Fibroblast of skin of right biceps (primary cell): Measurements from ENCODE around the gene SMCR8.
"Not testable (repeated sequence)": the region's sequence is repeated elsewhere in the genome, so short reads cannot be mapped to it uniquely, and the experiment has no call there.

ENCODE experiments used
- DNase-seq: peaks from one replicate; pipeline ENCODE4 v3.0.0-alpha.2; 2013

Gene SMCR8

DNA sequence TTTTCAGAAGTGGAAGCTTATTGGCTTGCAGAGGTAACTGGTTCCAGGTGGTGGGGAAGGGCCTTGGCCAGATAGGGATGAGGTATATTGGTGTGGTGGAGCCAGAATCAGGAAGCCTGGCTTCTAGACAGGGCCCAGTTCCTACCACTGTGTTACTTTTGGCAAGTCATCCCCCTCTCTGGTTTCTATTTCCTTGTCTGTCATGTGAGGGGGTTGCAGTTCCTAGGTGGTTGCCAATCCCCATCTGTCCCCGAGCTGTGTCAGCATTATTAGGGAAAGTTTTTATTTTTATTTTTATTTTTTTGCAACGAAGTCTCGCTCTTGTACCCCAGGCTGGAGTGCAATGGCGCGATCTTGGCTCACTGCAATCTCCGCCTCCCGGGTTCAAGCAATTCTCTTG lies 3.0 kb downstream of the SMCR8 start:
- no peak for DNase-seq

DNA sequence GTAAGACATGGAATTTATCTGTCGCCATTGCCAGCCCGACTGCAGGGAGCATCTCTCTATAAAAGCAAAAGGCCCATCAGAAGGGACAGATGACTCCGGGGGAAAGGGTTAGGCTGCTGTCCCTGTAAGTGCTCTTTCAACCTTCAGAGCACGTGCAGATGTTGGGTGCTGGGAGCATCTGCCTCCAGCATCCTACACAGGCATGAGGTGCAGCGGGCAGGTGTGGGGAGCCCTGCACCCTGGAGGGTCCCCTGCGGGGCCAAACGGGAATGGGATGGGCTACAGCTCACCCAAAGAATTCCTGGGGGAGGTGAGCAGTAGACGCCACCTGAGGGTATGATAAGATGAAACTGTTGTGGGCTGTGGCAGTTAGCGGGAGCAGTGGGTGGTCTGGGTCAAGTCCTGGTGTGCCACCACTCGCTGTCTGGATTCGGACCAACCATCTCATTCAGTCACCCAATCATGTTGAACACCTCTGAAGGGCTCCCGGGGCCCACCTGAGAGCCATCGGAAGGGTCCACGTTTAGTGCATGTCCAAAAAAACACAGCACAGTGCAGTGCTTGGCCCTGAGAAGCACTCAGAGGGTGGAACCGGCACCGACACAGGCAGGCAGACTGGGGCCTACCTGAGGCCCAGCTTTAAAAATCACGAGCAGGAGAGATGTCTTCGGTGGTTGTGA lies 3.8 kb downstream of the SMCR8 start:
- no peak for DNase-seq

- DNase-seq = peak; percentile 51
These were observed 4.6 kb downstream of the SMCR8 start for GRCh38 chr17:18319604-18320256.

DNA sequence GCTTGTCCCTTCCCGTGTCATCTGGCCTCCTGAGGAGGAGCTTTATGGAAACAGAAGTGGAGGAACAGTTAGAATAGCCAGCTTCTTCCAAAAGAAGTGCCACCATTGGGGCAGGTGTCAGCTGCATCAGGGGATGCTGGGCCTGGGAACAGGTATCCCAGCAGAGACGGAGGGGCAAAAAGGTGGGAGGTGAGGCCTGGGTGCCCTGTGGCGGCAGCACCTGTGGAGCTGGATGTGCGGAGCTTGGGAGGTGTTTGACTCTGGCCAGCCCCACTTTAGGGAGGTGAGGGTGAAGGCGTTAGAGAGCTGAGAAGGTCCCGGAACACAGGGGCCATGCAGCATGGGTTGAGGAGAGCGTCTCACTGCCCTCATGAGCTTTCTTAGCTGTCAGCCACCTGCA lies 5.2 kb downstream of the SMCR8 start:
- no peak for DNase-seq

- no peak for DNase-seq
These were observed 6.2 kb downstream of the SMCR8 start for GRCh38 chr17:18321309-18321708.

DNA sequence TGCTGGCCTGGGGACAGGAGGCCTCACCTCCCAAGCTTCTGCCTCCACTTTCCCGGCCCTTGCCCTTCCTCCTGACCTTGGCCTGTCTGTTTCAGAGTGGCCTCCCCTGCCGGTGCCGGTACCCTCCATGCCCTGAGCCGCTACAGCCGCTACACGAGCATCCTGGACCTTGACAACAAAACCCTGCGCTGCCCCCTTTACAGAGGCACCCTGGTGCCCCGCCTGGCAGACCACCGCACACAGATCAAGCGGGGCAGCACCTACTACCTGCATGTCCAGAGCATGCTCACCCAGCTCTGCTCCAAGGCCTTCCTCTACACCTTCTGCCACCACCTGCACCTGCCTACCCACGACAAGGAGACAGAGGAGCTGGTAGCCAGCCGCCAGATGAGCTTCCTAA lies 7.4 kb downstream of the SMCR8 start:
- no peak for DNase-seq

- DNase-seq = no peak
These were observed 7.9 kb downstream of the SMCR8 start for GRCh38 chr17:18323007-18323406.

- no peak for DNase-seq
These were observed 8.5 kb downstream of the SMCR8 start for GRCh38 chr17:18323507-18324139.

GRCh38 chr17:18324140-18325050 lies 9.3 kb downstream of the SMCR8 start:
- DNase-seq = no peak

DNA sequence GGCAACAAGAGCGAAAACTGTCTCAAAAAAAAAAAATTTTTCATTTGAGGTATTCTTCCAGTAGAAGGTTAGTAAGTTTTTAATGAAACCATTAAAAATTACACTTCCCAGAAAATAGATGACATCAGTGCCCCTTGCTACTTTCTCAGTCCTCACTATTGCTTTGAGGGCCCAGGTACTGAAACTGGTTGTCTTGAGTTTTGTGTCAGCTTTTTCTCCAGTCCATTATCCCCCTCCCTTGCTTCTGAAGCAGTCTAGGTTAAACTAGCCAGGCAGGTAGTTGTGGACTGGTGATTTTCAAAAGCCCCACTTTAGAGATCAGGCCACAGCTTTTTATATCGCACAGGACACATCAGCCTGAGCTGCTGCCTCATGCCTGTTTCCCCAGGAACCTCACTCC lies 10.9 kb downstream of the SMCR8 start:
- no peak for DNase-seq

GRCh38 chr17:18326572-18326971 lies 11.5 kb downstream of the SMCR8 start:
- DNase-seq = no peak

DNA sequence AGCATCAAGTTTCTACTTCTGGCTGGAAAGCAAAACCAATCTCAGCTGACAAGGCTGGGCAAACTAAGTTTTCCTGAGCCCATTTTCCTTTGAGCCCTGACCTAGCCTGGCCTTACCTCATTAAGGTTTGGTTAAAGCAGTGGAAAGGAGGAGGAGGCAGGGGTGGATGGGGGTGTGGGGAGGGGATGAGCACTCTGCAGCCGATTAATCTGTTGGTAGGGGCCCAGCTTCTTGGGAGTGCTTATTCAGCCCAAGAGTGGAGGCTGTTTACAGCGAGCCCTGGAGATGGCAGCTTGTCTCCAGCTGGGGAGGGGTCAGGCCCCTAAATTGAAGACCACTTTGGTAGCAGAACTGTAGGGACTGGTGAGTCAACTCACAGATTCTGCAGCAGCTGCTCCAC lies 12.0 kb downstream of the SMCR8 start:
- DNase-seq = no peak

GRCh38 chr17:18327556-18327955 lies 12.5 kb downstream of the SMCR8 start:
- no peak for DNase-seq

GRCh38 chr17:18328643-18329204 lies 13.6 kb downstream of the SMCR8 start:
- DNase-seq = no peak

- no peak for DNase-seq
These were observed 16.8 kb downstream of the SMCR8 start for GRCh38 chr17:18331879-18332278.

DNA sequence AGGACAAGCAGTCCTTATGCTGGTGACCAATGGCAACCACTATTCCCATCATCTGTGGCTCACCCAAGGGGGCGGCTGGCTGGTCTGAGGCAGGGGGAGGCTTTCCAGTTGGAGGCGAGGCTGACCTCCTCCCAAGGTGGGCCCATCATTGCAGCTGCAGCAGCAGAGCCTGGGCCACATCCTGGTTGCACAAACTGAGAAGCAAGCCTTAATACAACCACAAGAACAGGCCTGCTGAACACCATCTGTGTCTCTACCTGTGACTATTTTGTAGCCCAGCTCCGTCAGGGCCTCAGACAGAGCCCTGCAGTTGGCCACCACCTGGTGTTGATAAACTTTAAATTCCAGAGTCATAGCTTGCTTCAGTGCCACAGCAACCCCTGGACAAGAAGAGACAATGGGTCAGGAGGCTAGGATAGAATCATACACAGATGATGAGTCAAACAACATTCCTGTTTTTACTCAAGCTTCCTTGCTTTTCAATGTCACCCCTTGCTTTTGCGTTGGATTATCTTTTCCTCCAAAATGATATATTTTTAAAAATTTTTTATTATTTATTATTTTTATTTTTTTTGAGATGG lies 17.9 kb downstream of the SMCR8 start:
- DNase-seq = no peak

DNA sequence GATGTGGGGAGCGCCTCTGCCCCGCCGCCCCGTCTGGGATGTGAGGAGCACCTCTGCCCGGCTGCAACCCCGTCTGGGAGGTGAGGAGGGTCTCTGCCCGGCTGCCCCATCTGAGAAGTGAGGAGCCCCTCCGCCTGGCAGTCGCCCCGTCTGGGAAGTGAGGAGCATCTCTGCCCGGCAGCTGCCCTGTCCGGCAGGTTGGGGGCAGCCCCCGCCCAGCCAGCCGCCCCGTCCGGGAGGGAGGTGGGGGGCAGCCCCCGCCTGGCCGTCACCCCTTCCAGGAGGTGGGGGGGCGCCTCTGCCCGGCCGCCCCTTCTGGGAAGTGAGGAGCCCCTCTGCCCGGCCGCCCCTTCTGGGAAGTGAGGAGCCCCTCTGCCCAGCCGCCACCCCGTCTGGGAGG lies 23.1 kb downstream of the SMCR8 start:
- DNase-seq = not testable (repeated sequence)

DNA sequence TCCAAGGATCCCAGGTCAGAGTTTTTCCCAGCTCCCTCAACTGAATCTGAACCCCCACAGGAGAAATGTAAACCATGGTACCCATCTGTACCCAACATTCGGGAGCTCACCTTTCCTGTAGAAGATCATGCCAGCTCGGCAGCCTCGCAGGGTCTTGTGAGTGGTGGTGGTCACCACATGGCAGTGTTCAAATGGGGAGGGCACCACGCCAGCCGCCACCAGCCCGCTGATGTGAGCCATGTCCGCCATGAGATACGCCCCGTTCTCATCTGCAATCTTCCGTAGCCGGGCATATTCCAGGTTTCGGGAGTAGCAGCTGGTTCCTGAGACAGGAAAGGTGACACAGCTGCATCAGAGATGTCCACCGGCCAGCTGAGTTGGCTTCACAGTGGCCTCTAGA lies 24.8 kb downstream of the SMCR8 start:
- DNase-seq = no peak

DNA sequence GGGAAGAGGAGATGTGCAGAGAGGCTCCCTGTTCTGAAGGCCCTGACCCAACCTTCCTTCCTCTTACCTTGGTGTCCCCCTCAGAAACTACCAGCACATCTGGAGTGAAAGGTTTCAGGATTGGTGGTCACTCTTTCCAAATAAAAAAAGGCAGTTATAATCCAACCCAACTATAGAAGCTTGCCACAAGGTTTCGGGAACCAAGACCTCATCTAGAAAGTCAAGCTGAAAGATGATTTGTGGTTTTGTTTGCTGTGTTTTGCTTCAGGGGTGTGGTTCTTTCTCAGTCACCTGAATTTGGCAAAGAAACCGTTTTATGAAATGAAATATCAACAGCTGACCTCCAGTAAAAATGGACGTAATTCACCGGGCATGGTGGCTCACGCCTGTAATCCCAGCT lies 28.9 kb downstream of the SMCR8 start:
- DNase-seq = no peak

DNA sequence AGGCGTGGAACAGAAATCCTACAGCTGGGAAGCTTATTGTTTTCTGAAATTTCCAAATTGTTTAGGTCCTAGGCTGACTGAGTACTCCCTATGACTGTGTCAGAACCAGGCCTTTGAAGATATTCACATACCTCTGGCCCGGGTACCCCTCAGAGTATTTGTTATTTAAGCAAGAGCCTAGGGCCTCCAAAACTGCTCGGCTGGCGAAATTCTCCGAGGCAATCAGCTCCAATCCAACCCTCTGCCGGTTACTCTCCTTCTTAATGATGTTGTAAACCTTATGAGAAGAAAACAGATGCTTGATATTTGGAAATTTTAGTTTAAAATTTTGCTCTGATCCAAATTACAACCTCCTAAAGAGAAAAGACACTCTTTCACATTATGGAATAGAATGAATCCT lies 38.4 kb downstream of the SMCR8 start:
- DNase-seq = no peak

GRCh38 chr17:18356624-18357023 lies 41.5 kb downstream of the SMCR8 start:
- DNase-seq = no peak

- no peak for DNase-seq
These were observed 45.4 kb downstream of the SMCR8 start for GRCh38 chr17:18360518-18360917.
